ENCODE results near the gene ZNF32.
"Not testable (repeated sequence)": the region's sequence is repeated elsewhere in the genome, so short reads cannot be mapped to it uniquely, and the experiment has no call there.

Gene ZNF32

GRCh38 chr10:43623351-43623750 is 25.3 kb downstream of the ZNF32 start:
- DNase-seq: no peak

- no peak for DNase-seq
These were observed 26.6 kb downstream of the ZNF32 start for GRCh38 chr10:43622038-43622437.

GRCh38 chr10:43619368-43619767 is 29.3 kb downstream of the ZNF32 start:
- DNase-seq: no peak

- no peak for DNase-seq
These were observed 31.8 kb downstream of the ZNF32 start for GRCh38 chr10:43616697-43617370.

- DNase-seq: no peak
These were observed 38.0 kb downstream of the ZNF32 start for GRCh38 chr10:43610636-43611035.

- no peak for DNase-seq
These were observed 41.5 kb downstream of the ZNF32 start for GRCh38 chr10:43607199-43607573.

GRCh38 chr10:43606323-43607198 is 42.1 kb downstream of the ZNF32 start, which contains the start of gene ZNF485:
TSS of gene ZNF485 (plus strand) at chr10:43606438. CDS start at chr10:43607051, 613 bp downstream.
- DNase-seq: peak; percentile 87

- no peak for DNase-seq
These were observed 42.8 kb downstream of the ZNF32 start for GRCh38 chr10:43605850-43606322.

GRCh38 chr10:43601576-43601975 is 47.1 kb downstream of the ZNF32 start:
- DNase-seq: not testable (repeated sequence)

GRCh38 chr10:43599333-43599732 is 49.3 kb downstream of the ZNF32 start:
- DNase-seq: no peak

GRCh38 chr10:43598446-43598845 is 50.2 kb downstream of the ZNF32 start:
- DNase-seq: no peak

- no peak for DNase-seq
These were observed 52.1 kb downstream of the ZNF32 start for GRCh38 chr10:43596546-43596945.

- DNase-seq: no peak
These were observed 52.9 kb downstream of the ZNF32 start for GRCh38 chr10:43595739-43596298.

- no peak for DNase-seq
These were observed 53.6 kb downstream of the ZNF32 start for GRCh38 chr10:43594944-43595589.

Measured in right forelimb (tissue), 1 donor.